Stimulated activated naive CD4-positive, alpha-beta T cell (primary cell): ENCODE measurements around the gene TSTD2.
"Not testable (repeated sequence)": the region's sequence is repeated elsewhere in the genome, so short reads cannot be mapped to it uniquely, and the experiment has no call there.

Source experiments
- DNase-seq, 6 experiments: peaks; one replicate each; lab custom pipeline; 2025; lab: John Stamatoyannopoulos, UW

TSTD2 gene

DNA sequence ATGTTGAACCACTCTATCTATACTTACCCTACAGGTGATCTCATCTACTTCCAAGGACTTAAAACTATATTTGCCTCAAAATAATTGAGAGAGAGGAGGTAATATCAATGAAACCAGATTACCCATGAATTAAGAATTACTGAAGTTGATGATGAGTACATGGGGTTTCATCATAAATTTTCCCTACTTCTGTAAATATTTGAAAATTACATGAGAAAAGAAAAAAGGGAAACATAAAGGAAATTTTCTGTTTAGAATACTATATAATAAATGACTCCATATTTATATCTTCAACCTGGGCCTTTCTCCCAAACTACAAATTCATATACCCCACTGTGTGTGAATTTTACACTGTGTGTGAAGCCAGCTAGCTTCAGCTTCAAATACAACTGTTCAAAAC is 2.6 kb downstream of the TSTD2 start:
- no peak for DNase-seq

- DNase-seq, result no peak
Measured at GRCh38 chr9:97629156-97629555, 4.0 kb downstream of the TSTD2 start.

DNA sequence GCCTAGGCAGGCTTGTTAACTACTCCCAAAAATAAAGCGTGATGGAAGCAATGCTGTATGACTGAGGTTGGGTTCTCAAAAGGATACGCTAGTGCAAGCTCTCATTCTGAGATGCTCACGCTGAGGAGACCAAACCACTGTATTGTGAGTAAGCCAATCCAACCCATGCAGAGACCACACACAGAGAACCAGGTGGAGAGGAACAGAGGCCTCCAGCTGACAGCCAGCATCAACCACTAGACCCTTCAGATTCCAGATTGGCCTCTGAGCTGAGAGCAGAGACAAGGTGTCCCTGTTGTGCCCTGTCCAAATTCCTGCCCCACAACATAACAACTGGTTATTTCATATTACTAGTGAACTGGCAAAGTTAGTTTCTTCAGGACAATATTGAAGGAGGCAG is 4.5 kb downstream of the TSTD2 start:
- DNase-seq, result no peak

GRCh38 chr9:97627624-97628023 is 5.5 kb downstream of the TSTD2 start:
- DNase-seq, result no peak

DNA sequence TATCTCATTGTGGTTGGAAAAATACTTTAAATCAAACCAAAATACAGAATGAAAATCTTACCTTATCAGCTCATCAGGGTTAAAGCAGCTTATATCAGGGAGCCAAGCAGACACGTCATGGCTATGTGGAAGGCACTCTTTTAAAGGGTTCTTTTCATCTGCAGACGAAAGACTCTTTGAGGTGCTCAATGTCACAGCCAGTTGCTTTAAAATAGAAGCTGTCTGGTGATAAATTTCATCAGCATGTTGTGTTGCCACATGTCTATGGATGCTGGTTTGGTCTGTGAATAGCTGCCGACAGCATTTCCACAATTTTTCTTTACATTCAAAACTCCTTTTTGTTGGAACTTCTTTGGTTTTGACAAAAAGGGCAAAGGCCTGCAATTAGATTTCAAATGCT is 7.5 kb downstream of the TSTD2 start:
- DNase-seq, result no peak

DNA sequence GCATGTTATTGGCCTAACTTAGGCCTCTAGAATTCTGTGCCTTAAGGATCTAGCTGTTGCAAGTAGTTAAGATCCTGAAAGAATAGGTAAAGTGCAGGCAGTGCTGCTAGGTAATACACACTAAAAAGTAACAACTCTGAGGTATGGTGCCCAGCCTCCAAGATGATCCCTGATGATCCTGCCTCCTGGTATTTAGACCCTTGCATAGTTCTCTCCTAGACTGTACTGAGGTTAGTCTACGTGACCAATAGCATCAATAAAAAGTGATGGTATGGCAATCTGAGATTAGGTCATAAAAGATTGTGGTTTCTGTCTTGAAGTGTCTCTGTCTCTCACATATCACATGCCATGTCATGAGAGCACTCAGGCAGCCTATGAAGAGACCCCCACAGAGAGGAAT is 9.2 kb downstream of the TSTD2 start:
- DNase-seq, result no peak

DNA sequence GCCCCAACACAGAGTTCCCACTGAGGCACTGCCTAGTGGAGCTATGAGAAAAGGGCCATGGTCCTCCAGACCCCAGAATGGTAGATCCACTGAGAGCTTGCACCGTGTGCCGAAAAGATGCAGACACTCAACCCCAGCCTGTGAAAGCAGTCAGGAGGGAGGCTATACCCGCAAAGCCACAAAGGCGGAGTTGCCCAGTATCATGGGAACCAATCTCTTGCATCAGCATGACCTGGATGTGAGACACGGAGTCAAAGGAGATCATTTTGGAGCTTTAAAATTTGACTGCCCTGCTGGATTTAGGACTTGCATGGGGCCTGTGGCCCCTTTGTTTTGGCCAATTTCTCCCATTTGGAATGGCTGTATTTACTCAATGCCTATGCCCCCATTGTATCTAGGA is 10.7 kb downstream of the TSTD2 start:
- DNase-seq, result not testable (repeated sequence)

- not testable (repeated sequence) for DNase-seq
Measured at GRCh38 chr9:97620063-97620462, 13.1 kb downstream of the TSTD2 start.

DNA sequence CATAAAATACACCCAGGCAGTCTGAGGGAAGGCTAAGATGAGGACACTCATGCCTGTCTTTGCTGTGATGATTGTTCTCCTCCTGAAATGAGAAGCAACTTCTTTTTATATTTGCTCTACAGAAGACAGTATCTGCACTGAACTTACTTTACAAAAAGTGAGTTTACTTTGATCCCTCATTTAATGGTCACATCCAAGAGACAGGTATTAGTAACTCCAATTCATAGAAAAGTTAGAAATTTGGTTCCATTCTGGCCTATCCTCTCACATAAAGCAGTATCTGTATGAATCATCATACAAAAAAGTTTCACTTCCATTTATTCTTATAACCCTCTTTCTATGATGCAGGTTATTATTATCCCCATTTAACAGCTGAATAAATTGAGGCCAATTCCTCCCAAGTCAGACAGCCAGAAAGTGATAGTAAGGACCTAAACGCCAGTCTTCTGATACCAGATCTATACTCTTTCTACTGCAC is 15.2 kb downstream of the TSTD2 start:
- no peak for DNase-seq

- peak in 5 of 6 experiments; percentile 29 to 58 (median 47) for DNase-seq
Measured at GRCh38 chr9:97615439-97616072, 17.6 kb downstream of the TSTD2 start.

DNA sequence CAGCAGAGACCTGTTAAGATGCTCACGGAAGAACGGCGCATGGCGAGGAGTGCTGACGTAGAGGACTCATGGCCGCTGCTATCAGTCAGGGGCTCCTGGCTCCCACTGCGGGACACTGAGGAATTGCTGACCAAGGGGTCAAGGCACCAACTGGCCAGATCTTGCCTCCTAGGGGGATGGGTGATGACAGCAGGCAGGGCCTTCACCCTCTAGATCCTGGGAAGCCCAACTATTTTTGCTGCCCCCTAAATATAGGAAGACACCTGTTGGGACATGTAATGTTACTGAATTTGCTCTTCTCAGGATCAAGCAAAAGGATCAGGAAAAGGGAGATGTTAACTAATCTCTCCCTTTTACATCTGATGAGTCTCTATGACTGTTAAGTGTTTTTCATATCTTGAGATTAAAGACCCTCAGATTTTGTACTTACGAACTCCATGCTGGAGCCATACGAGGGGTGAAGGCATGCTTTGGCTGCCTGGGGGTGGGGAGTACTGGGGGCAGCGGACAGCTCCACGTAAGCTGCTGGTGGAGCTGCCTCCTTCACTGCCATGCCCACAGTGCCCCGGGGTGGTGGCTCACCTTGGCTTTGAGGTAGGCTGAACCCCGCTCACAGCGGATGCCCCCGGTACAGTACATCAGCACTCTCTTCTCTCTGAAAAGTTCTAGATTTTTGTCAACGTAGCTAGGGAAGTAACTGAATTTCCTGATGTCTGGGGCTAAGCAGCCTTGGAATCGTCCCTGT is 28.1 kb downstream of the TSTD2 start:
- DNase-seq, result no peak

- DNase-seq, result no peak
Measured at GRCh38 chr9:97602430-97602829, 30.7 kb downstream of the TSTD2 start.

DNA sequence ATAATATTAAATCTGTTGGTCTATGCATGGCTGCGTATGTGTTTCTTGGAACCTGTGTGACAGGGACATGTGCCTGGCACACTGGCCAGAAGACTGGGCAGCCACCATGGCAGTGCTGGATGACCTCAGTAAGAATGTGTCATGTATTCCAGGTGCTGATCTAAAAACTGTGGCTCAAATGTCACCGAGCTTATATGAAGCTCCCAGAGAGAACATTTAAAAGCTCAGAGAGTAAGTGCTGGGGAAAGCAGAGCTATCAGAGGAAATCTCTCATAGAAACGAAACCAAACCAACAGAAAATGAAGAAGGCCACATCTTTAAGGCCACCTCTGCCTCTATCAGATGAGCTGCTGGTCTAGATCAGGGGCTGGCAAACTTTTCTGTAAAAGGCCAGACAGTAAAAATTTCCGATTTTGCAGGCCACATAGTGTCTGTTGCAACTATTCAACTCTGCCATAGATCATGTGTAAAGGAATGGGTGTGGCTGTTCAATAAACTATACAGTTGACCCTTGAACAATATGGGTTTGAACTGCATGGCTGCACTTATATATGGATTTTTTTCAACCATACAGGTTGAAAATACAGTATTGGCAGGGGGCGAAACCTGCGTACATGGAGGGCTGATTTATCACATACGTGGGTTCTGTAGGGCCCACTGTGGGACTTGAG is 31.8 kb downstream of the TSTD2 start:
- DNase-seq, result no peak

GRCh38 chr9:97600531-97601227 is 32.5 kb downstream of the TSTD2 start:
- no peak for DNase-seq

DNA sequence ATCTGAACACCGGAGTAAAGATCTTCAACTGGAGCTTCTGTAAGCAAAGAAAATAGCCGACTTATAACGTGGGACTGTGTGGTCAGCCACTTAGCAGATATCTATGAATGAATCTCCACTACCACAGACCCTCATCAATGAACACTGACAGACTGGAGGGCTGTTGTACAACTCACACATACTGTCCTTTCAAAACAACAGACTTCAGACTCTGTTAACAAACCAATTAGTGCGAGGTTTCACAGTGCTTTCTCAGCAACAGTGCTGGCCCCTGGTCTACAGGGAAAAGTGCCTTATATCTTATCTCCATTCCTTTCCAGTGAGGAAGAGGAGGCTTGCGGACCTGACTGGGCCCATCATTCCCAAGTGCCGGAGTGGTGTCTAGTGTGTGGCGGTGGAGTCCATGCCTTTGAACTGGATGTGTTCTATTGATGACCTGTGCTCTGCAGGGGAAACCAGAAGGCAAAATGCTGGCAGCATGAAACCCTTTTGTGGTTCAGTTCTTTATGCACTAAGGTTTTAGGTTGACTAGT is 33.8 kb downstream of the TSTD2 start:
- no peak for DNase-seq

GRCh38 chr9:97598461-97599288 is 34.5 kb downstream of the TSTD2 start:
- DNase-seq, result peak; percentile 33 to 74 (median 53)

DNA sequence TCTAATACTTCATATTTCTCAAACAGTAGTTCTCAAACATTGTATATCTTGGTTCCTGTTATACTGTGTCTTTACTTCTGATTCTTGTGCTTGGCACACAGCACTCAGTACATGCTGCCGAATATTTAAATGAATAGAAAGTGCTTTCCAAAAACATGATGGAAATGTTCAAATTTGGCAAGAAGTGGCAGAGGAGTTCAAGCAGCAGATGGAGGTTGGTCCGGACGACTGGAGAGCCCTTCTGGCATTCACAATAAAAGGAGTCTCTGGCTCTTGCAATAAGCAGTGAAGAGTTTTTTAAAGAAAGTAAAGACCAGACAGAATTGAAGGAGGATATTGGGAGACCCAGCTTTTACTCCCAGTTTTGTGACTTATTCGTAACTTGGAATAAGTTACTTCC is 36.3 kb downstream of the TSTD2 start:
- DNase-seq, result no peak

GRCh38 chr9:97594381-97594921 is 38.7 kb downstream of the TSTD2 start:
- DNase-seq, result no peak

GRCh38 chr9:97593960-97594359 is 39.2 kb downstream of the TSTD2 start:
- DNase-seq, result no peak

GRCh38 chr9:97592126-97592525 is 41.0 kb downstream of the TSTD2 start:
- DNase-seq, result no peak

- DNase-seq, result no peak
Measured at GRCh38 chr9:97591535-97591934, 41.6 kb downstream of the TSTD2 start.
